Uterus (tissue), 2 donors: ENCODE data around the gene KLF18.

Source experiments
- CTCF ChIP-seq, 4 experiments: fragments of 200-600 bp in 2 of 4; fragments of 450-650 bp in 2 of 4; sonication (generic) in 2 of 4; IDR thresholded peaks; one replicate each; pipeline ENCODE4 v1.5.1; 2016 to 2019; ENCODE audit warnings: antibody characterized with exemption in 4 of 4, mild to moderate bottlenecking in 2 of 4, moderate library complexity in 1 of 4
- POLR2A ChIP-seq, 2 donors: fragments of 450-650 bp; IDR thresholded peaks; one replicate each; pipeline ENCODE4 v1.6.1; 2016; ENCODE audit warnings: antibody characterized with exemption in 2 of 2, mild to moderate bottlenecking in 1 of 2, moderate library complexity in 1 of 2

GRCh38 chr1:44154049-44154448, 12.6 kb upstream of the KLF18 start:
- TF ChIP-seq CTCF (IDR thresholded peaks at IDR 0.05) (no peak), POLR2A (IDR thresholded peaks at IDR 0.05) (no peak)
